HCT116 (cell line): ENCODE measurements around the gene CEP131.

Experiments used
- EZH2 ChIP-seq: fragments of 200-600 bp; sonication (generic); IDR thresholded peaks from 2 replicates; pipeline ENCODE4 v1.6.1; 2017; ENCODE audit warnings: antibody characterized with exemption, mixed run types
- EZH2phosphoT487 ChIP-seq: fragments of 200-600 bp; IDR thresholded peaks from 2 replicates; pipeline ENCODE4 v1.6.1; 2018; ENCODE audit warnings: antibody characterized with exemption, borderline replicate concordance
- POLR2A ChIP-seq: IDR thresholded peaks from 2 replicates; pipeline ENCODE4 v1.7.0; 2011; ENCODE audit warnings: borderline replicate concordance; ENCODE audit not compliant: insufficient read depth, insufficient read length; ENCODE audit errors: extremely low read depth
- POLR2AphosphoS5 ChIP-seq: IDR thresholded peaks from 2 replicates; pipeline ENCODE4 v1.6.1; 2011; ENCODE audit warnings: mild to moderate bottlenecking, low read depth, low read length, moderate library complexity
- RAD21 ChIP-seq: IDR thresholded peaks from 2 replicates; pipeline ENCODE4 v1.6.1; 2012; ENCODE audit warnings: low read depth, mild to moderate bottlenecking
- SP1 ChIP-seq: IDR thresholded peaks from 2 replicates; pipeline ENCODE4 v1.6.1; 2012; ENCODE audit warnings: low read depth
- SRF ChIP-seq: IDR thresholded peaks from 2 replicates; pipeline ENCODE4 v1.6.1; 2012; ENCODE audit warnings: low read depth
- ZNF274 ChIP-seq: fragments of 200-500 bp; sonication (Bioruptor generic); IDR thresholded peaks from 2 replicates; pipeline ENCODE4 v1.6.1; 2014; ENCODE audit warnings: mild to moderate bottlenecking, low read depth, low read length, inconsistent platforms
- TF ChIP-seq, protein P1 (sequence below), 3 experiments: fragments of 200-600 bp in 1 of 3; sonication (generic) in 1 of 3; IDR thresholded peaks in 2 of 3; conservative IDR thresholded peaks in 1 of 3; 2 replicates each; pipeline ENCODE4 v1.5.1; 2012 to 2017; ENCODE audit warnings: low read depth in 2 of 3, low read length in 2 of 3, antibody characterized with exemption in 1 of 3, borderline replicate concordance in 1 of 3, control low read depth in 1 of 3, mild to moderate bottlenecking in 1 of 3, mixed read lengths in 1 of 3, mixed run types in 1 of 3, moderate library complexity in 1 of 3; ENCODE audit not compliant: insufficient read depth in 1 of 3
- TF ChIP-seq, protein P2 (sequence below): IDR thresholded peaks from 2 replicates; pipeline ENCODE4 v1.6.1; 2012

DNA sequence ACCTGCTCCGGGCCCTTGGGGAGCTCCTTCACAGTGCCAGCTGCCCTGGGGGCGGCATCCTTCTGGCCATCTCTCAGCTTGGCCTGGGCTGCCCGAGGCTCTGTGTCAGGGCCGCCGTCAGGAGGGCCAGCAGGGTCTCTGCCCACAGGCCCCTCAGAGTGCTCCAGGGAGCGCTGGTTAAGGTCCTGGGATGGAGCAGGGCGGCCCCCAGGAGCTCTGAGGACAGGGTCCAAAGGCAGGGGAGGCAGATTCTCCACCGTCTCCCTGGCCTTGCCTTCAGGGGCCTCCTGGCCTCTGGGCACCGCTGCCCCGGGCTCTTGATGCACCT, 23.5 kb upstream of the CEP131 start:
- TF ChIP-seq, protein P1, sequence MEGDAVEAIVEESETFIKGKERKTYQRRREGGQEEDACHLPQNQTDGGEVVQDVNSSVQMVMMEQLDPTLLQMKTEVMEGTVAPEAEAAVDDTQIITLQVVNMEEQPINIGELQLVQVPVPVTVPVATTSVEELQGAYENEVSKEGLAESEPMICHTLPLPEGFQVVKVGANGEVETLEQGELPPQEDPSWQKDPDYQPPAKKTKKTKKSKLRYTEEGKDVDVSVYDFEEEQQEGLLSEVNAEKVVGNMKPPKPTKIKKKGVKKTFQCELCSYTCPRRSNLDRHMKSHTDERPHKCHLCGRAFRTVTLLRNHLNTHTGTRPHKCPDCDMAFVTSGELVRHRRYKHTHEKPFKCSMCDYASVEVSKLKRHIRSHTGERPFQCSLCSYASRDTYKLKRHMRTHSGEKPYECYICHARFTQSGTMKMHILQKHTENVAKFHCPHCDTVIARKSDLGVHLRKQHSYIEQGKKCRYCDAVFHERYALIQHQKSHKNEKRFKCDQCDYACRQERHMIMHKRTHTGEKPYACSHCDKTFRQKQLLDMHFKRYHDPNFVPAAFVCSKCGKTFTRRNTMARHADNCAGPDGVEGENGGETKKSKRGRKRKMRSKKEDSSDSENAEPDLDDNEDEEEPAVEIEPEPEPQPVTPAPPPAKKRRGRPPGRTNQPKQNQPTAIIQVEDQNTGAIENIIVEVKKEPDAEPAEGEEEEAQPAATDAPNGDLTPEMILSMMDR (IDR thresholded peaks at IDR 0.05 in 2 of 3, conservative IDR thresholded peaks at IDR 0.05 in 1 of 3; ENCODE audit: borderline replicate concordance in 1 of 3, insufficient read depth in 1 of 3, low read depth in 2 of 3, low read length in 2 of 3) = no peak
- TF ChIP-seq, protein P2, sequence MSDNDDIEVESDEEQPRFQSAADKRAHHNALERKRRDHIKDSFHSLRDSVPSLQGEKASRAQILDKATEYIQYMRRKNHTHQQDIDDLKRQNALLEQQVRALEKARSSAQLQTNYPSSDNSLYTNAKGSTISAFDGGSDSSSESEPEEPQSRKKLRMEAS = no peak
- TF ChIP-seq SRF (no peak), ZNF274 (no peak), POLR2AphosphoS5 (no peak), SP1 (no peak), EZH2phosphoT487 (no peak), EZH2 (no peak), RAD21 (no peak), POLR2A (no peak)
